HepG2 (cell line): Measurements from ENCODE around the gene PLIN5.

Source experiments
- CHD4 ChIP-seq: fragments of 200-600 bp; sonication (generic); IDR thresholded peaks from 2 replicates; pipeline ENCODE4 v1.7.0; 2017; ENCODE audit warnings: mild to moderate bottlenecking, low read length, borderline replicate concordance
- ELF1 ChIP-seq: sonication (generic); formaldehyde crosslinking; IDR thresholded peaks from 2 replicates; pipeline ENCODE4 v1.4.0; 2020; ENCODE audit warnings: missing genetic modification reagents
- PHF20 ChIP-seq: sonication (generic); formaldehyde crosslinking; IDR thresholded peaks from 2 replicates; pipeline ENCODE4 v1.5.0; 2020; ENCODE audit warnings: mild to moderate bottlenecking, missing genetic modification reagents
- ZHX1 ChIP-seq: sonication (generic); formaldehyde crosslinking; IDR thresholded peaks from 2 replicates; pipeline ENCODE4 v1.8.1; 2022; ENCODE audit warnings: low read depth, mild to moderate bottlenecking, missing genetic modification reagents

GRCh38 chr19:4521888-4522242, 13.2 kb downstream of the PLIN5 start:
- TF ChIP-seq ELF1 = no peak
- no peak for TF ChIP-seq CHD4
- no peak for TF ChIP-seq ZHX1 (CRISPR knock-in tag)
- no peak for TF ChIP-seq PHF20 (CRISPR knock-in tag)
